GM12873 (cell line): ENCODE measurements around the gene RASSF10.

Experiments
- CTCF ChIP-seq: IDR thresholded peaks from 2 replicates; pipeline ENCODE4 v1.5.1; 2012; ENCODE audit warnings: low read depth, mild to moderate bottlenecking, moderate library complexity, low read length, control low read depth; ENCODE audit not compliant: insufficient read depth; ENCODE audit errors: missing control alignments

Gene RASSF10

GRCh38 chr11:13003736-13004493 lies 5.2 kb upstream of the RASSF10 start:
- TF ChIP-seq CTCF = no peak

- TF ChIP-seq CTCF = no peak
Measured at GRCh38 chr11:13007182-13008060, 1.7 kb upstream of the RASSF10 start.

- no peak for TF ChIP-seq CTCF
Measured at GRCh38 chr11:13008061-13008435, 1.1 kb upstream of the RASSF10 start.

GRCh38 chr11:13009476-13009920 lies 382 bp downstream of the RASSF10 start:
- TF ChIP-seq CTCF = no peak

- TF ChIP-seq CTCF = no peak
Measured at GRCh38 chr11:13009921-13010748, 1.0 kb downstream of the RASSF10 start.

GRCh38 chr11:13010749-13011465 lies 1.8 kb downstream of the RASSF10 start:
- no peak for TF ChIP-seq CTCF
